A673 (cell line): ENCODE measurements around the gene IDUA. TPM values are rescaled to one million over a fixed set of nuclear protein-coding genes. Genes with fewer than 3 reads are reported as not detected.

Experiments used
- BruUV-seq: library from RNA; stranded (reverse); fragments of 400-500 nt; replicated peaks from 2 replicates; lab custom pipeline; 2021; lab: Mats Ljungman, UMichigan
- CTCF ChIA-PET: fragments of 300-600 bp; sonication (Branson Sonifier 250); formaldehyde crosslinking; loops from one replicate; lab custom pipeline; 2022; ENCODE audit warnings: antibody characterized with exemption; lab: Charles Lee
- POLR2A ChIA-PET: fragments of 300-600 bp; sonication (Branson Sonifier 250); formaldehyde crosslinking; loops from one replicate; lab custom pipeline; 2022; ENCODE audit warnings: antibody characterized with exemption; ENCODE audit not compliant: low non-redundant PET; lab: Charles Lee
- DNase-seq: peaks from one replicate; pipeline ENCODE4 v3.0.0-alpha.2; 2015; ENCODE audit warnings: low spot score
- H3K27ac ChIP-seq: fragments of 200-600 bp; sonication (generic); 2 replicates; pipeline ENCODE4 v1.5.1; 2016; ENCODE audit warnings: mixed run types, low read depth, mild to moderate bottlenecking, mixed read lengths, antibody characterized with exemption, low read length; ENCODE audit not compliant: poor library complexity, severe bottlenecking
- H3K27me3 ChIP-seq: fragments of 200-600 bp; sonication (generic); replicated peaks from 2 replicates; pipeline ENCODE4 v1.6.1; 2017; ENCODE audit warnings: mixed run types, low read depth, mild to moderate bottlenecking, mixed read lengths, antibody characterized with exemption, low read length; ENCODE audit not compliant: insufficient read depth, poor library complexity
- H3K36me3 ChIP-seq: fragments of 200-600 bp; sonication (generic); 2 replicates; pipeline ENCODE4 v1.6.1; 2016; ENCODE audit warnings: mixed run types, mild to moderate bottlenecking, mixed read lengths, antibody characterized with exemption, low read length; ENCODE audit not compliant: insufficient read depth, poor library complexity, severe bottlenecking
- H3K4me1 ChIP-seq: fragments of 200-600 bp; sonication (generic); 2 replicates; pipeline ENCODE4 v1.6.1; 2017; ENCODE audit warnings: mixed run types, mild to moderate bottlenecking, mixed read lengths, antibody characterized with exemption, low read length; ENCODE audit not compliant: insufficient read depth, poor library complexity, severe bottlenecking
- H3K4me3 ChIP-seq: fragments of 200-600 bp; sonication (generic); 2 replicates; pipeline ENCODE4 v1.5.1; 2016; ENCODE audit warnings: low read depth, mixed run types, mild to moderate bottlenecking, mixed read lengths, low read length; ENCODE audit not compliant: poor library complexity, severe bottlenecking
- H3K9me3 ChIP-seq: fragments of 200-600 bp; sonication (generic); 2 replicates; pipeline ENCODE4 v1.6.1; 2016; ENCODE audit warnings: mixed run types, low read depth, mild to moderate bottlenecking, mixed read lengths, antibody characterized with exemption, low read length; ENCODE audit not compliant: poor library complexity, severe bottlenecking
- CTCF ChIP-seq: fragments of 300-800, 200-600 bp; sonication (generic); conservative IDR thresholded peaks from 2 replicates; pipeline ENCODE4 v1.5.1; 2017; ENCODE audit warnings: low read depth, mild to moderate bottlenecking, antibody characterized with exemption, low read length, moderate library complexity, mixed read lengths
- EZH2 ChIP-seq: fragments of 200-600 bp; sonication (generic); IDR thresholded peaks from 2 replicates; pipeline ENCODE4 v1.6.1; 2017; ENCODE audit warnings: borderline replicate concordance, low read depth, mild to moderate bottlenecking, mixed read lengths, antibody characterized with exemption, low read length; ENCODE audit not compliant: poor library complexity, severe bottlenecking
- intact Hi-C: fragments of 100-400 bp; cut with micrococcal nuclease; formaldehyde crosslinking; loops from one replicate; pipeline ENCODE4 v1.10.0; 2022; ENCODE audit not compliant: unreplicated experiment
- total RNA-seq: library from RNA; stranded (reverse); gene quantifications from 2 replicates; pipeline ENCODE4 v1.2.3, GENCODE V29; 2021

IDUA gene
- total RNA-seq, 1 experiment from 2014 or later: 12.3 TPM

- no peak overlapping the region for H3K4me3 ChIP-seq
- intact Hi-C loops: no loop called here
- H3K9me3 ChIP-seq: no peaks in the 10 kb centered on the region
- CTCF ChIA-PET: no interaction called here
- H3K27ac ChIP-seq: no peak overlapping the region
- H3K36me3 ChIP-seq: no peaks in the 10 kb centered on the region
- no peaks in the 10 kb centered on the region for H3K4me1 ChIP-seq
- DNase-seq: no peak
- TF ChIP-seq EZH2 (no peak), CTCF (no peak)
- POLR2A ChIA-PET: no interaction called here
- BruUV-seq: no TSS peak
- H3K27me3 ChIP-seq: peaks cover 21% of the 10 kb centered on the region
Observed at GRCh38 chr4:1040344-1041146, 53.7 kb downstream of the IDUA start.

GRCh38 chr4:1041147-1041935 lies 54.5 kb downstream of the IDUA start:
- TF ChIP-seq EZH2: no peak
- no peak for TF ChIP-seq CTCF
- Histone ChIP-seq H3K27me3 (peaks cover 22% of the 10 kb centered on the region), H3K36me3 (no peaks in the 10 kb centered on the region), H3K4me1 (no peaks in the 10 kb centered on the region), H3K27ac (no peak overlapping the region), H3K9me3 (no peaks in the 10 kb centered on the region), H3K4me3 (peak overlapping the region; percentile 29)
- ChIA-PET POLR2A (no interaction called here), CTCF (no interaction called here)
- no peak for DNase-seq
- no TSS peak for BruUV-seq
- intact Hi-C loops: no loop called here

- no peak overlapping the region for H3K27ac ChIP-seq
- no peak for TF ChIP-seq EZH2
- H3K9me3 ChIP-seq: no peaks in the 10 kb centered on the region
- POLR2A ChIA-PET: no interaction called here
- intact Hi-C loops: no loop called here
- H3K27me3 ChIP-seq: peaks cover 23% of the 10 kb centered on the region
- H3K4me3 ChIP-seq: peak overlapping the region; percentile 29
- BruUV-seq: no TSS peak
- H3K36me3 ChIP-seq: no peaks in the 10 kb centered on the region
- no peak for DNase-seq
- H3K4me1 ChIP-seq: no peaks in the 10 kb centered on the region
- CTCF ChIA-PET: no interaction called here
Observed at GRCh38 chr4:1041936-1042330, 55.1 kb downstream of the IDUA start.
